Measurements from ENCODE around the gene LRRC72.
"Not testable (repeated sequence)": the region's sequence is repeated elsewhere in the genome, so short reads cannot be mapped to it uniquely, and the experiment has no call there.

The LRRC72 gene

GRCh38 chr7:16524332-16524731 is 2.3 kb upstream of the LRRC72 start:
- no peak for DNase-seq (ENCODE audit: low read depth in 2 of 3, low spot score in 2 of 3)

GRCh38 chr7:16528520-16528919 is 1.9 kb downstream of the LRRC72 start:
- no peak for DNase-seq (ENCODE audit: low read depth in 2 of 3, low spot score in 2 of 3)

- DNase-seq (ENCODE audit: low read depth in 2 of 3, low spot score in 2 of 3) = no peak
These were observed 3.1 kb downstream of the LRRC72 start for GRCh38 chr7:16529697-16530096.

- DNase-seq (ENCODE audit: low read depth in 2 of 3, low spot score in 2 of 3) = no peak
These were observed 5.1 kb downstream of the LRRC72 start for GRCh38 chr7:16531707-16532106.

GRCh38 chr7:16532272-16532671 is 5.6 kb downstream of the LRRC72 start:
- DNase-seq (ENCODE audit: low read depth in 2 of 3, low spot score in 2 of 3) = no peak

GRCh38 chr7:16535500-16535899 is 8.9 kb downstream of the LRRC72 start:
- DNase-seq (ENCODE audit: low read depth in 2 of 3, low spot score in 2 of 3) = no peak

- DNase-seq (ENCODE audit: low read depth in 2 of 3, low spot score in 2 of 3) = not testable (repeated sequence)
These were observed 13.9 kb downstream of the LRRC72 start for GRCh38 chr7:16540559-16540958.

GRCh38 chr7:16542401-16542800 is 15.8 kb downstream of the LRRC72 start:
- no peak for DNase-seq (ENCODE audit: low read depth in 2 of 3, low spot score in 2 of 3)

- DNase-seq (ENCODE audit: low read depth in 2 of 3, low spot score in 2 of 3) = no peak
These were observed 16.8 kb downstream of the LRRC72 start for GRCh38 chr7:16543456-16543855.

GRCh38 chr7:16546921-16547505 is 20.4 kb downstream of the LRRC72 start:
- DNase-seq (ENCODE audit: low read depth in 2 of 3, low spot score in 2 of 3) = no peak

- no peak for DNase-seq (ENCODE audit: low read depth in 2 of 3, low spot score in 2 of 3)
These were observed 21.8 kb downstream of the LRRC72 start for GRCh38 chr7:16548428-16548827.

GRCh38 chr7:16550671-16551070 is 24.0 kb downstream of the LRRC72 start:
- DNase-seq (ENCODE audit: low read depth in 2 of 3, low spot score in 2 of 3) = no peak

GRCh38 chr7:16554518-16555236 is 28.1 kb downstream of the LRRC72 start:
- DNase-seq (ENCODE audit: low read depth in 2 of 3, low spot score in 2 of 3) = no peak

GRCh38 chr7:16556359-16556758 is 29.7 kb downstream of the LRRC72 start:
- DNase-seq (ENCODE audit: low read depth in 2 of 3, low spot score in 2 of 3) = no peak

- no peak for DNase-seq (ENCODE audit: low read depth in 2 of 3, low spot score in 2 of 3)
These were observed 32.2 kb downstream of the LRRC72 start for GRCh38 chr7:16558761-16559302.

- no peak for DNase-seq (ENCODE audit: low read depth in 2 of 3, low spot score in 2 of 3)
These were observed 33.0 kb downstream of the LRRC72 start for GRCh38 chr7:16559497-16560179.

- DNase-seq (ENCODE audit: low read depth in 2 of 3, low spot score in 2 of 3) = no peak
These were observed 35.3 kb downstream of the LRRC72 start for GRCh38 chr7:16561943-16562342.

GRCh38 chr7:16562456-16563220 is 36.0 kb downstream of the LRRC72 start:
- no peak for DNase-seq (ENCODE audit: low read depth in 2 of 3, low spot score in 2 of 3)

- DNase-seq (ENCODE audit: low read depth in 2 of 3, low spot score in 2 of 3) = no peak
These were observed 36.8 kb downstream of the LRRC72 start for GRCh38 chr7:16563281-16564022.

GRCh38 chr7:16564023-16564380 is 37.4 kb downstream of the LRRC72 start:
- DNase-seq (ENCODE audit: low read depth in 2 of 3, low spot score in 2 of 3) = no peak

GRCh38 chr7:16564909-16565426 is 38.3 kb downstream of the LRRC72 start:
- no peak for DNase-seq (ENCODE audit: low read depth in 2 of 3, low spot score in 2 of 3)
